ENCODE measurements around the gene P2RY4.
A peak's percentile ranks its signal among the peaks of the same experiment; 100 is the strongest.
"Not testable (repeated sequence)": the region's sequence is repeated elsewhere in the genome, so short reads cannot be mapped to it uniquely, and the experiment has no call there.

P2RY4 gene

GRCh38 chrX:70260104-70260503, at the start of gene P2RY4:
P2RY4 (minus strand) TSS chrX:70260204; CDS start chrX:70259624, 580 bp downstream.
- DNase-seq: no peak

GRCh38 chrX:70301716-70302115, 41.7 kb upstream of the P2RY4 start:
- DNase-seq: no peak

- DNase-seq: no peak
These were observed 33.6 kb upstream of the P2RY4 start for GRCh38 chrX:70293621-70294020.

- DNase-seq: no peak
These were observed 32.8 kb upstream of the P2RY4 start for GRCh38 chrX:70292788-70293187.

- DNase-seq: peak; percentile 58
These were observed 30.1 kb upstream of the P2RY4 start, which contains the start of the genes KIF4A and PDZD11 for GRCh38 chrX:70289793-70290770. KIF4A (plus strand) TSS chrX:70290104; CDS start chrX:70290459, 355 bp downstream. PDZD11 (minus strand) TSS chrX:70289927; CDS start chrX:70289341, 586 bp downstream.

GRCh38 chrX:70289168-70289792, 29.3 kb upstream of the P2RY4 start:
- DNase-seq: no peak

- DNase-seq: no peak
These were observed 21.9 kb upstream of the P2RY4 start, which contains the start of gene RAB41 for GRCh38 chrX:70281951-70282350. RAB41 (plus strand) TSS chrX:70282172; CDS start chrX:70282218, 46 bp downstream.

GRCh38 chrX:70280573-70280972, 20.6 kb upstream of the P2RY4 start:
- no peak for DNase-seq

GRCh38 chrX:70279081-70279480, 19.1 kb upstream of the P2RY4 start:
- DNase-seq: no peak

- DNase-seq: not testable (repeated sequence)
These were observed 14.0 kb upstream of the P2RY4 start for GRCh38 chrX:70274029-70274428.

- DNase-seq: no peak
These were observed 8.0 kb upstream of the P2RY4 start, which contains the start of gene ARR3 for GRCh38 chrX:70268034-70268433. ARR3 (plus strand) TSS chrX:70268334; CDS start chrX:70269386, 1,052 bp downstream.

- no peak for DNase-seq
These were observed 4.8 kb upstream of the P2RY4 start for GRCh38 chrX:70264784-70265183.

GRCh38 chrX:70262952-70263567, 3.1 kb upstream of the P2RY4 start:
- no peak for DNase-seq

GRCh38 chrX:70257423-70258288, 2.3 kb downstream of the P2RY4 start:
- DNase-seq: no peak

GRCh38 chrX:70255452-70255851, 4.6 kb downstream of the P2RY4 start:
- DNase-seq: no peak

- DNase-seq: no peak
These were observed 5.1 kb downstream of the P2RY4 start for GRCh38 chrX:70254909-70255308.

- DNase-seq: no peak
These were observed 6.0 kb downstream of the P2RY4 start for GRCh38 chrX:70254063-70254400.

GRCh38 chrX:70253377-70254062, 6.5 kb downstream of the P2RY4 start:
- no peak for DNase-seq

GRCh38 chrX:70252491-70252890, 7.5 kb downstream of the P2RY4 start:
- DNase-seq: no peak

GRCh38 chrX:70247252-70247651, 12.8 kb downstream of the P2RY4 start:
- DNase-seq: no peak

- no peak for DNase-seq
These were observed 15.1 kb downstream of the P2RY4 start for GRCh38 chrX:70244881-70245280.

- DNase-seq: not testable (repeated sequence)
These were observed 16.4 kb downstream of the P2RY4 start for GRCh38 chrX:70243601-70244000.
